HG02588 (cell line): ENCODE measurements around the gene CNGB1.
"Not testable (repeated sequence)": the region's sequence is repeated elsewhere in the genome, so short reads cannot be mapped to it uniquely, and the experiment has no call there.

ENCODE experiments used
- ATAC-seq: cut with Tn5 transposase; IDR thresholded peaks from one replicate; pipeline ENCODE4 v1.9.1; 2021; ENCODE audit warnings: mild to moderate bottlenecking, moderate library complexity; ENCODE audit not compliant: unreplicated experiment

The CNGB1 gene

GRCh38 chr16:57892447-57893096 lies 78.4 kb downstream of the CNGB1 start:
- ATAC-seq: no peak

GRCh38 chr16:57892041-57892440 lies 78.9 kb downstream of the CNGB1 start:
- ATAC-seq: no peak

GRCh38 chr16:57890752-57891111 lies 80.2 kb downstream of the CNGB1 start:
- ATAC-seq: no peak

GRCh38 chr16:57889960-57890751 lies 80.8 kb downstream of the CNGB1 start:
- no peak for ATAC-seq

- ATAC-seq: no peak
Measured at GRCh38 chr16:57889522-57889921, 81.4 kb downstream of the CNGB1 start.

- ATAC-seq: no peak
Measured at GRCh38 chr16:57889111-57889510, 81.8 kb downstream of the CNGB1 start.

GRCh38 chr16:57888128-57888527 lies 82.8 kb downstream of the CNGB1 start:
- no peak for ATAC-seq

GRCh38 chr16:57887711-57888110 lies 83.2 kb downstream of the CNGB1 start:
- ATAC-seq: no peak

- ATAC-seq: no peak
Measured at GRCh38 chr16:57886427-57886826, 84.5 kb downstream of the CNGB1 start.

GRCh38 chr16:57884655-57885133 lies 86.2 kb downstream of the CNGB1 start:
- ATAC-seq: no peak

GRCh38 chr16:57883953-57884654 lies 86.8 kb downstream of the CNGB1 start:
- ATAC-seq: no peak

- ATAC-seq: no peak
Measured at GRCh38 chr16:57883480-57883879, 87.4 kb downstream of the CNGB1 start.

GRCh38 chr16:57882792-57883191 lies 88.1 kb downstream of the CNGB1 start:
- ATAC-seq: no peak

GRCh38 chr16:57882206-57882605 lies 88.7 kb downstream of the CNGB1 start:
- ATAC-seq: no peak

GRCh38 chr16:57878586-57878985 lies 92.3 kb downstream of the CNGB1 start:
- ATAC-seq: no peak

- no peak for ATAC-seq
Measured at GRCh38 chr16:57876210-57876609, 94.7 kb downstream of the CNGB1 start.

GRCh38 chr16:57875347-57875746 lies 95.6 kb downstream of the CNGB1 start:
- no peak for ATAC-seq

- no peak for ATAC-seq
Measured at GRCh38 chr16:57873218-57873617, 97.7 kb downstream of the CNGB1 start.

GRCh38 chr16:57872764-57873163 lies 98.2 kb downstream of the CNGB1 start:
- not testable (repeated sequence) for ATAC-seq

- no peak for ATAC-seq
Measured at GRCh38 chr16:57871456-57871855, 99.5 kb downstream of the CNGB1 start.

- no peak for ATAC-seq
Measured at GRCh38 chr16:57870753-57871454, 100.0 kb downstream of the CNGB1 start.
